GM21526 (cell line): ENCODE results near the gene CLIC5.

Source experiments
- ATAC-seq: cut with Tn5 transposase; IDR thresholded peaks from one replicate; pipeline ENCODE4 v1.9.1; 2021; ENCODE audit warnings: moderate library complexity; ENCODE audit not compliant: unreplicated experiment, low FRiP score

The CLIC5 gene

GRCh38 chr6:46036911-46037310, 21.3 kb upstream of the CLIC5 start:
- ATAC-seq: no peak

DNA sequence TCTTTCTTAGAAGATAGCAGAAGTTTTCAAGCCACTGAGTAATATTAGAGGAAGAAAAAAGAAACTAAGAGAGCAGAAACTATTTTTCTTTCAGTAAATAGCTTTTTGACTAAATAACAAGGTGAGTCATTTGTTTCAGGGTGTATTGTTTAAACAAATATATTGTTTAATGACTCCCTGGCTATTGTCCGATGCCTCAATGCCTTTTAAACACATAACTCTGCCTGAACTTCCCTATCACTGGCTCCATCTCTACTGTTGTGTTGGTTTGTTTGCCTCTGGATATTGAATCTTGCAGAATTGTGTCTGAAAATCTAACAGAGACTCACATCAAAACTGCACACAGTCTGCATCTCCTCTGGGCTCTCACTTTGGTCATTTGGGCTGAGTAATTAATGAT, 19.6 kb upstream of the CLIC5 start:
- ATAC-seq: no peak

- no peak for ATAC-seq
These were observed 16.7 kb upstream of the CLIC5 start for GRCh38 chr6:46032110-46032998.

DNA sequence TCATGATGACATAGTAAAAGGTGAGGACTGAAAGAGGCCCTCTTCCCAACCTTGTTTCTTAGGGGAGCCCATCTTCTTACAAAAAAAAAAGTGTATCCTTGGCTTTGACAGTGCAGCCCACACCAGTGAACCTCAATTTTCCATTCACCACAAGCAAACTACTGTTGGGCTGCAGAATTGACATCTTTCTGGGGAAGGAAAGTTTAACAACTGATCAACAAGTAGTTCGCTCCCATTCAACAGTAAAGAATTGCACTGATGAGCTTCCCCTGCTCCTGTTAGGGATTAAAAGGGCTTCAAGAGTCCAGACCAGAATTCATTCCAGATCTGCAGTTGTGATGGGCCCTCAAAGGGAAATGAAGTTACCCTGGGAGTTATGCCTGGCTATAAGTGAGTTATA, 13.9 kb upstream of the CLIC5 start:
- no peak for ATAC-seq

- no peak for ATAC-seq
These were observed 10.6 kb upstream of the CLIC5 start for GRCh38 chr6:46026307-46026706.

- ATAC-seq: no peak
These were observed 9.9 kb upstream of the CLIC5 start for GRCh38 chr6:46025573-46025972.

DNA sequence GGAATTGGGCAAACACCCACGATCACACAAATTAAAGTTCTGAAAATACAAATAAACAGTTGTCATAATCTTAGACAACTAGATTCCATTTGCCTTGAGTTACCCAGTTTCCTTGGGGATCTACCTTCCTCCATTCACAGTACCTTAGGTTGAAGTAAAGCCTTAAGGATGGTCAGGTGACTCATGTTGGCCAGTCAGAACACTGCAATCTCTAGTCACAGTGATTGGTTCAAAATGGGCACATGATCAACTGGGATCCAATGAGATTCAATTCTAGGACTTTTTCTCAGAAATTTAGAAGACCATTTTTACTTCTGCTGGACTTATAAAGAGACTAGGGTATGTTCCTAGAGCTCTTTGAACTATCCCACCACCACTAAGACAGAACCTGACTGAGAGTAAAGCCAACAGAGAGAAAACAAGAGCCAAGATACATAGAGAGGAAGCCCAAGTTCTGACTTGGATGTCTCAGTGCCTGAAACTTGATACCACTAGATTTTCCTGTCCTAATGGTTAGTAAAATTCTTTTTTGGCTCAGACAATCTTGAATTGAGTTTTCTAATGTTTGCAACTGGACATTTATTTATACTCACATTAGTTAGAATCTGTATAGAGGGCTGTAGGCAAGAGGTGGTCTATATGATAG, 8.6 kb upstream of the CLIC5 start:
- ATAC-seq: no peak

DNA sequence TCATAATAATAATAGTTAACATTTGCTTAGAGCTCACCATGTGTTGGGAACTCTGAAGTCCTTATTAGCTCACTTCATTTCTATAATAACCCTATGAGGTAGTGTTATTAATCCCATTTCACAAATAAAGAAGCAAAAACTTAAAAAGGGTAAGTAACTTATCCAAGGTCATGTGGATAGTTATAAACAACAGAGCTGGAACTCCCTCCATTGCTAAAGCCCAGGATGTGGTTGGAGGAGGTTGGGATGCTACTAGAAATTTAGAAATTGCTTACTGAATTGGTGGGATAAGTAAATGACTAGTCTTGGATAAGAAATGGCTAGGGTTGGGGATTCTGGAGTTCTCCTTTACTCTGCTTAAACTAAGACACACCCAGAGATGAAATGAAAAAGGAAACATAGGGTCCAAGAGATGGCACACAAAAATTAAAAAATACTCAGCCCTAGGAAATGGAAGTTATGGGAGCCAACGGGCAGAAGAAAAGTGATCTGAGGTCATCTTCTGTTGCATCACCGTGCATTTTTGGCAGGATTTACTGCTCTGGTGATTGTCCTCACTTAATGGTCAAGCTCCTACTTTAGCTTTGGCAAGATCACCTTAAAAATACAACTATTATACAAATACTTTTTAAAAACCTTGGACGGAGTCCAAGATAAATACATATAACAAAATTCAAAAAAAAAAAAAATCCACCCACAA, 7.7 kb upstream of the CLIC5 start:
- ATAC-seq: no peak

DNA sequence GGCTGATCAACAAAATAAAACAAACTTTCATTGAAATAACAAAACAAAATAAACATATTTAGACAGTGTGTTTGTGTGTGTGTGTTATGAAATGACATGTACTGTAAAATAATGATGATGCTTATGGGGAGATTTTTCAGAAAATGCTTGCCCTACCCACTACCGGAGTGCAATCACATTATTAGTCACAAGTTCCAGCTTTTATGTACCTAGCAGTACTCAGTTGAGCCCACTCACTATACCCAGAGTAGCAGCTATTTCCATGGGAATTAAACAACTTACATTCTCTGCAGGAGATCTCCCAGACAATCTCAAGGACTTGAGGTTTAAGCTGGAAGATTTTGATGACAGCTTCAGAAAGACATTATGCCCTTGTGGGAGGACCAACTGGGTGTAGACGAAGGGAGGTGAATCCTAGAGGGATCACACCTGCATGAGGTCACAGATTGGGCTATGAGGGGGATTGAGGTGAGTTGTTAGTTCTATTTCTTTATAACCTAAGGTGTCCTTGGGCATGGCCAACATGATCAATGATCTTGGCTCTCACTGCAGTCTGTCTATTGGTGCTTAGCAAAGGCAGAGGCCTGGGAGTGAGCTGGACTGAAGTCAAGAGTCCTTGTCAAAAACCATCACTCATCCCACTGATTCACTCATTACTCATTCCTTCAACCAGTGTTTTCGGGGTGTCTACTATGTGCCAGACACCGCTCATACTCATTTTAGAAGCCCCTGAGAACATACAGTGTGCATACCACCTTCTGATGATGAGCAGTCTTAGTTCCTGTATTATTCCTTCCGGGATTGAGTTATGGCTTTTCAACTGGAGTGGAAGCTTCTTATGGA, 6.7 kb upstream of the CLIC5 start:
- no peak for ATAC-seq

DNA sequence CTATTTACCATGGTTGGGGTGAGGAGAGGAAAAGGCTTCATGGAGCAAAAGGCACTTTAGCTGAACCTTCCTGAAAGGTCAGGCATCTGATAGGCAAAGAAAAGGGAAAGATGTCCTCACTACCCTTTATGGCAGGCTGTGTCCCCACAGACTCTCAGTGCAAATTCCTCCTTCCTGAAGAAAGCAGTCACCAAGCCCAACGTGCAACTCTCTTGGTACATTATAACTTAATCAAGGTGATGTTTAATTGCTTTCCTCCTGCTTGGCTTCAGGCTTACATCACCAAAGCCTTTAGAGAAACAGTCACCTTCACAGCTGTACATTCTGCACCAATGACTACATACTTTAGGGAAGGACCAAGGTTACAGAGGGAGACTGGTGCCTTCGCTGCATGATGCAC, 2.1 kb upstream of the CLIC5 start:
- ATAC-seq: no peak

- ATAC-seq: no peak
These were observed 476 bp upstream of the CLIC5 start for GRCh38 chr6:46016063-46016608.

GRCh38 chr6:46014511-46015118, 1.0 kb downstream of the CLIC5 start:
- ATAC-seq: no peak

DNA sequence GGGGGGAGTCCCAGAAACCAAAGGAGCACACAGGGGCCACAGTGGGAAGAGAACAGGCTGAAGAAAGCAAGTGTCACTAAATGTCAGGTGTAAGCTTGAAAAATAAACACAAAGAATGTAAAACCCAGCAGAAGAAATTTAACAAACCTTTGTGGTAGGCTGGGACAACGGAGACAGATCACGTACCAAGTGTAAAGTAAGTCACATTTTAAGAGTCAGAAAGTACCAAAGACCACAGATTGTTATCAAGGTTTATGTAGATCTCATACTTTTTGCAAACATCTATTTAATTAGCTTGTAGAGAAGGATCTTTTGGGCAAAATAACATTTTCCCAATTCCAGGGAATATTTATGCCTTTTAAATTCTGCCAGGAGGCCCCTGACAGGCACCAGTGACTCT, 1.6 kb downstream of the CLIC5 start:
- ATAC-seq: no peak

DNA sequence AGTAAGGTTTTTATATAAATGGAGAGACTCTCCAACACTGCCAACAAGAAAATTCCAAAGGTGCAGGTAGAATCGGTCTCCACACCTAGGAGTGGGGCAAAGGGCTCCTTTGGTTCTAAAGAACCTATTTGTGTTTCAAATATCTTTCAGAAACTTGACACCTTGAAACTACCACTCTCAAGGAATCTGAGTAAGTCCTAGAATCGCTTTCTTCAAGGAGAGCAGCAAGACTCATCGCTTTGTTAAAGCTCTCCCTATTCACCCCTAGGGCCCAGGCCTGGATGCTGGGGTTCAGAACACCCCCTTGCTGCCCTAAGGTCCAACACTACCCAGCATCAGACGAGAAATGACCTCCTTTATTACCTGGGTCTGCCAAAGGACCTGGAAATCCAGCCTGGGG, 2.0 kb downstream of the CLIC5 start:
- no peak for ATAC-seq

GRCh38 chr6:46012834-46013233, 2.8 kb downstream of the CLIC5 start:
- no peak for ATAC-seq

DNA sequence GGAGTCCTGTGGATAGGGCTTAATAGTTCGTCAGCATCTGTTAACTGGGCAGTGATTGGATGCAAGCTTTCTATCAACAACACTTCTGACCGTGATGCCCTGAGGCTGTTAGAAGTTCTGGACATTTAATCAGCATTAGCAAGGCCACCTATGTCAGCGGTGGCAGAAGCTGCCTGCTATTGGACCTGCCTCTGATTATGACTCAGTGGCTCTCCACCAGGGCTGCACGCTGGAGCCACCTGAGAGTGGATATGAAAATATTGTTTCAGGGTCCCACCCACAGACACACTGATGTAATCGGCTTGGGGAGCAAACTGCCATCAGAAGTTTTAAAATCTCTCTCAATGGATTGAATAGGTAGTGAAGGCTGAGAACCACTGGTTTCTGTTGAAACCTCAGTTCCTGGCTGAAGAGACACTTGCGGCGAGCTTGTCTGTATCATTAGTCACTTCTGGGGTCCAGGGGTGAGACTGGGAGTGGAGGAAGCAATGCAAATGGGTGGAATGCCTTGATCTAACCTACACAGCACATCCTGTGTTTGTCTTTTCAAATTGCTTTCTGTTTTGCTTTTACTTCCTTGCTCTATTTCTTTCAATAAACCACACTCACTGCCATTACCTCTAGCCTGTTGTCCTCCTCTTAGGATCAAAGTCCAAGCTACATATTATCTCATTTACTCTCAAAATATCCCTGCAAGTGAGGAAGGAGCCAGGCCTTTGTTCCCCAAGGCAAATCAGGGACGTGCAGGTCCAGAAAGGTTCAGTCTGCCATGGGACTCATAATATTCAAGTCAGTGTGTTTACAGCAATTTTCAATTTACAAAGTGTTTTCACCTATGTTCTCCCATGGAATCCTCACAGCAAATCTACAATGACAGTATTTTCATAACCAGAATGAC, 4.2 kb downstream of the CLIC5 start:
- peak; percentile 80 for ATAC-seq

DNA sequence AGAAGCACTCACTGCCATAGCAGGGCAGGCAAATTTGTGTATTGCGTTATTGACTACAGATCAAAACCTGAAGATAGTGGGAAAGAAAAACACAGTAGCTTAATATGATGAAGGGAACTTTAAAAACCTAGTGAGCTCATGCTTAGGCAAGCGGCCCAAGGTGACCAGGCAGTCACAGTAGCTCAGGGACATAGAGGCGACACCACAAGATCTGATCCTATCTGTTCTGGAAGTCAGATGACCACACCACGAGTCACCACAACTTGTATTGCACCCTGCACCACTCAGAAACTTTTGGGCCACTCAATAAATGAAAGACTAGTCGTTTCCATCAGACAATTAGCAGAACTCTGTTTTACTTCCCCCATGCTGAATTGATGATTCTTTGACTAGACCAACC, 4.9 kb downstream of the CLIC5 start:
- no peak for ATAC-seq

GRCh38 chr6:46010270-46010669, 5.4 kb downstream of the CLIC5 start:
- ATAC-seq: no peak

GRCh38 chr6:46002264-46002663, 13.4 kb downstream of the CLIC5 start:
- ATAC-seq: no peak
